HCT116 (cell line): ENCODE data around the gene EPHA8. TPM values are rescaled to one million over a fixed set of nuclear protein-coding genes. Genes with fewer than 3 reads are reported as not detected.

ENCODE experiments used
- ATAC-seq: fragments of 200-7000 bp; cut with Tn5 transposase; 2 replicates; pipeline ENCODE4 v1.9.1; 2020; ENCODE audit warnings: mild to moderate bottlenecking, moderate library complexity
- BruUV-seq: library from RNA; stranded (reverse); fragments of 400-500 nt; replicated peaks from 2 replicates; lab custom pipeline; 2021; lab: Mats Ljungman, UMichigan
- CTCF ChIA-PET: fragments of 300-600 bp; sonication (Branson Sonifier 250); formaldehyde crosslinking; loops from one replicate; lab custom pipeline; 2021; ENCODE audit warnings: antibody characterized with exemption; lab: Charles Lee
- POLR2A ChIA-PET: fragments of 300-600, 350-600 bp; sonication (Branson Sonifier 250); formaldehyde crosslinking; loops from one replicate; lab custom pipeline; 2021; ENCODE audit warnings: antibody characterized with exemption; lab: Charles Lee
- RAD21 ChIA-PET, 2 experiments: fragments of 300-600 bp; sonication (Branson Sonifier 250); formaldehyde crosslinking; loops; one replicate each; lab custom pipeline; 2023; ENCODE audit warnings: low total read pairs in 2 of 2; ENCODE audit not compliant: uncharacterized antibody in 2 of 2, unreplicated experiment in 2 of 2, low non-redundant PET in 1 of 2; lab: Charles Lee
- DNase-seq: peaks from one replicate; pipeline ENCODE4 v3.0.0-alpha.2; 2010; ENCODE audit warnings: low read depth, low spot score
- H2AFZ ChIP-seq: fragments of 200-600 bp; shearing (Covaris generic), sonication (generic); 2 replicates; pipeline ENCODE4 v1.6.1; 2017; ENCODE audit warnings: low read depth, mixed run types, mixed read lengths, antibody characterized with exemption, low read length; ENCODE audit not compliant: poor library complexity, severe bottlenecking
- H3K27ac ChIP-seq: 2 replicates; pipeline ENCODE4 v1.5.1; 2012; ENCODE audit warnings: low read depth, low read length
- H3K27me3 ChIP-seq: fragments of 200-600 bp; sonication (generic); 2 replicates; pipeline ENCODE4 v1.6.1; 2016; ENCODE audit warnings: mixed run types, low read length, mixed read lengths; ENCODE audit not compliant: insufficient read depth
- H3K36me3 ChIP-seq, 2 experiments: fragments of 200-500 bp in 1 of 2; fragments of 200-600 bp in 1 of 2; sonication (Bioruptor generic) in 1 of 2; sonication (generic) in 1 of 2; 2 replicates each; pipeline versions ENCODE4 v1.5.1 to v1.6.1; 2014 to 2016; ENCODE audit warnings: low read length in 2 of 2, inconsistent platforms in 1 of 2, mixed read lengths in 1 of 2, mixed run types in 1 of 2; ENCODE audit not compliant: insufficient read depth in 2 of 2, control insufficient read depth in 1 of 2
- H3K4me1 ChIP-seq, 2 experiments: fragments of 200-600 bp in 1 of 2; sonication (generic) in 1 of 2; 2 replicates each; pipeline versions ENCODE4 v1.5.1 to v1.6.1; 2012 to 2017; ENCODE audit warnings: low read length in 2 of 2, inconsistent platforms in 1 of 2, mild to moderate bottlenecking in 1 of 2, mixed read lengths in 1 of 2, mixed run types in 1 of 2, moderate library complexity in 1 of 2; ENCODE audit not compliant: insufficient read depth in 2 of 2, control insufficient read depth in 1 of 2
- H3K4me2 ChIP-seq: fragments of 200-600 bp; sonication (generic); 2 replicates; pipeline ENCODE4 v1.6.1; 2017; ENCODE audit warnings: mixed run types, low read length, mixed read lengths
- H3K4me3 ChIP-seq, 2 experiments: fragments of 200-600 bp in 1 of 2; sonication (generic) in 1 of 2; replicated peaks in 1 of 2; 2 replicates each; pipeline ENCODE4 v1.5.1; 2011 to 2016; ENCODE audit warnings: low read length in 2 of 2, control low read depth in 1 of 2, low read depth in 1 of 2, mild to moderate bottlenecking in 1 of 2, mixed read lengths in 1 of 2, mixed run types in 1 of 2
- H3K79me2 ChIP-seq: fragments of 200-600 bp; sonication (generic); 2 replicates; pipeline ENCODE4 v1.6.1; 2017; ENCODE audit warnings: mild to moderate bottlenecking, mixed run types, low read length, moderate library complexity, mixed read lengths; ENCODE audit not compliant: insufficient read depth
- H3K9ac ChIP-seq: fragments of 200-600 bp; sonication (generic); 2 replicates; pipeline ENCODE4 v1.6.1; 2016; ENCODE audit warnings: low read length, mixed read lengths
- H3K9me2 ChIP-seq: fragments of 200-600 bp; sonication (generic), shearing (Covaris generic); 2 replicates; pipeline ENCODE4 v1.6.1; 2017; ENCODE audit warnings: mixed run types, mild to moderate bottlenecking, moderate library complexity; ENCODE audit not compliant: insufficient read depth
- H3K9me3 ChIP-seq, 2 experiments: fragments of 200-500 bp in 1 of 2; fragments of 200-600 bp in 1 of 2; sonication (Bioruptor generic) in 1 of 2; sonication (generic) in 1 of 2; 2 replicates each; pipeline ENCODE4 v1.6.1; 2014 to 2017; ENCODE audit warnings: low read length in 2 of 2, mixed read lengths in 2 of 2, inconsistent platforms in 1 of 2, low read depth in 1 of 2, mild to moderate bottlenecking in 1 of 2, mixed run types in 1 of 2, moderate library complexity in 1 of 2; ENCODE audit not compliant: control insufficient read depth in 1 of 2, insufficient read depth in 1 of 2
- H4K20me1 ChIP-seq: fragments of 200-600 bp; sonication (generic), shearing (Covaris generic); 2 replicates; pipeline ENCODE4 v1.6.1; 2017; ENCODE audit warnings: mixed run types, mild to moderate bottlenecking, moderate library complexity; ENCODE audit not compliant: insufficient read depth
- CTCF ChIP-seq, 3 experiments: fragments of 200-600 bp in 1 of 3; sonication (generic) in 1 of 3; IDR thresholded peaks in 2 of 3; conservative IDR thresholded peaks in 1 of 3; 2 replicates each; pipeline ENCODE4 v1.5.1; 2012 to 2017; ENCODE audit warnings: low read depth in 2 of 3, low read length in 2 of 3, antibody characterized with exemption in 1 of 3, borderline replicate concordance in 1 of 3, control low read depth in 1 of 3, mild to moderate bottlenecking in 1 of 3, mixed read lengths in 1 of 3, mixed run types in 1 of 3, moderate library complexity in 1 of 3; ENCODE audit not compliant: insufficient read depth in 1 of 3
- EGR1 ChIP-seq: IDR thresholded peaks from 2 replicates; pipeline ENCODE4 v1.6.1; 2012; ENCODE audit warnings: low read depth
- ELF1 ChIP-seq: IDR thresholded peaks from 2 replicates; pipeline ENCODE4 v1.6.1; 2012; ENCODE audit warnings: low read depth, borderline replicate concordance
- EZH2 ChIP-seq: fragments of 200-600 bp; sonication (generic); IDR thresholded peaks from 2 replicates; pipeline ENCODE4 v1.6.1; 2017; ENCODE audit warnings: antibody characterized with exemption, mixed run types
- EZH2phosphoT487 ChIP-seq: fragments of 200-600 bp; IDR thresholded peaks from 2 replicates; pipeline ENCODE4 v1.6.1; 2018; ENCODE audit warnings: antibody characterized with exemption, borderline replicate concordance
- FOSL1 ChIP-seq: IDR thresholded peaks from 2 replicates; pipeline ENCODE4 v1.6.1; 2012; ENCODE audit warnings: low read depth
- JUND ChIP-seq: IDR thresholded peaks from 2 replicates; pipeline ENCODE4 v1.6.1; 2012
- MAX ChIP-seq: IDR thresholded peaks from 2 replicates; pipeline ENCODE4 v1.6.1; 2012
- POLR2A ChIP-seq: IDR thresholded peaks from 2 replicates; pipeline ENCODE4 v1.7.0; 2011; ENCODE audit warnings: borderline replicate concordance; ENCODE audit not compliant: insufficient read depth, insufficient read length; ENCODE audit errors: extremely low read depth
- RAD21 ChIP-seq: IDR thresholded peaks from 2 replicates; pipeline ENCODE4 v1.6.1; 2012; ENCODE audit warnings: low read depth, mild to moderate bottlenecking
- REST ChIP-seq: IDR thresholded peaks from 2 replicates; pipeline ENCODE4 v1.6.1; 2012; ENCODE audit warnings: low read depth
- SIN3A ChIP-seq: IDR thresholded peaks from 2 replicates; pipeline ENCODE4 v1.6.1; 2012; ENCODE audit warnings: low read depth
- SP1 ChIP-seq: IDR thresholded peaks from 2 replicates; pipeline ENCODE4 v1.6.1; 2012; ENCODE audit warnings: low read depth
- SRF ChIP-seq: IDR thresholded peaks from 2 replicates; pipeline ENCODE4 v1.6.1; 2012; ENCODE audit warnings: low read depth
- YY1 ChIP-seq: IDR thresholded peaks from 2 replicates; pipeline ENCODE4 v1.6.1; 2011; ENCODE audit warnings: low read length, low read depth, moderate library complexity, mild to moderate bottlenecking; ENCODE audit not compliant: insufficient replicate concordance; ENCODE audit errors: extremely low read depth
- ZBTB33 ChIP-seq: IDR thresholded peaks from 2 replicates; pipeline ENCODE4 v1.6.1; 2011; ENCODE audit warnings: mild to moderate bottlenecking, low read length, moderate library complexity; ENCODE audit not compliant: insufficient replicate concordance; ENCODE audit errors: extremely low read depth
- ZFX ChIP-seq: fragments of 450-650 bp; IDR thresholded peaks from 2 replicates; pipeline ENCODE4 v1.6.1; 2017
- ZNF274 ChIP-seq: fragments of 200-500 bp; sonication (Bioruptor generic); IDR thresholded peaks from 2 replicates; pipeline ENCODE4 v1.6.1; 2014; ENCODE audit warnings: mild to moderate bottlenecking, low read depth, low read length, inconsistent platforms
- intact Hi-C: fragments of 100-400 bp; cut with micrococcal nuclease; formaldehyde crosslinking; loops from 2 replicates; pipeline ENCODE4 v1.10.0; 2022
- total RNA-seq: library from RNA; stranded (reverse); gene quantifications from one replicate; pipeline ENCODE4 v1.2.1, GENCODE V29; 2021; ENCODE audit not compliant: unreplicated experiment

EPHA8 gene
- total RNA-seq, 1 experiment from 2014 or later = 0.30 TPM

GRCh38 chr1:22594396-22594795, 31.1 kb downstream of the EPHA8 start:
- Histone ChIP-seq H3K27ac (no peak overlapping the region), H3K4me1 (peaks cover 7 to 13% of the 10 kb centered on the region in 2 experiments), H3K9me2 (no peaks in the 10 kb centered on the region), H4K20me1 (no peaks in the 10 kb centered on the region), H3K4me3 (no peak overlapping the region), H3K9me3 (no peaks in the 10 kb centered on the region), H3K79me2 (no peaks in the 10 kb centered on the region), H3K36me3 (no peaks in the 10 kb centered on the region), H3K27me3 (no peaks in the 10 kb centered on the region), H3K9ac (no peak overlapping the region), H3K4me2 (no peak overlapping the region), H2AFZ (no peak overlapping the region)
- DNase-seq = no peak
- intact Hi-C loops = no loop called here
- no TSS peak for BruUV-seq
- ChIA-PET RAD21 (no interaction called here), POLR2A (no interaction called here), CTCF (no interaction called here)
- ATAC-seq = no peak
- TF ChIP-seq EGR1 (no peak), CTCF (IDR thresholded peaks at IDR 0.05 in 2 of 3, conservative IDR thresholded peaks at IDR 0.05 in 1 of 3; ENCODE audit: borderline replicate concordance in 1 of 3, insufficient read depth in 1 of 3, low read depth in 2 of 3, low read length in 2 of 3) (no peak), JUND (no peak), ZBTB33 (no peak), SIN3A (no peak), YY1 (no peak), SRF (no peak), FOSL1 (no peak), EZH2phosphoT487 (no peak), MAX (no peak), EZH2 (no peak), RAD21 (no peak), REST (no peak), ZFX (no peak), SP1 (no peak), ZNF274 (no peak), ELF1 (no peak), POLR2A (no peak)
